Stimulated activated CD4-positive, alpha-beta T cell treated with anti-CD3 and anti-CD28 coated beads, Interleukin-2, amount 100 ng/mL, for 24 hours (primary cell): ENCODE results near the gene KNDC1.

Experiments used
- DNase-seq, 2 donors: peaks; one replicate each; pipeline ENCODE4 v3.0.0-alpha.2; 2020

Gene KNDC1

DNA sequence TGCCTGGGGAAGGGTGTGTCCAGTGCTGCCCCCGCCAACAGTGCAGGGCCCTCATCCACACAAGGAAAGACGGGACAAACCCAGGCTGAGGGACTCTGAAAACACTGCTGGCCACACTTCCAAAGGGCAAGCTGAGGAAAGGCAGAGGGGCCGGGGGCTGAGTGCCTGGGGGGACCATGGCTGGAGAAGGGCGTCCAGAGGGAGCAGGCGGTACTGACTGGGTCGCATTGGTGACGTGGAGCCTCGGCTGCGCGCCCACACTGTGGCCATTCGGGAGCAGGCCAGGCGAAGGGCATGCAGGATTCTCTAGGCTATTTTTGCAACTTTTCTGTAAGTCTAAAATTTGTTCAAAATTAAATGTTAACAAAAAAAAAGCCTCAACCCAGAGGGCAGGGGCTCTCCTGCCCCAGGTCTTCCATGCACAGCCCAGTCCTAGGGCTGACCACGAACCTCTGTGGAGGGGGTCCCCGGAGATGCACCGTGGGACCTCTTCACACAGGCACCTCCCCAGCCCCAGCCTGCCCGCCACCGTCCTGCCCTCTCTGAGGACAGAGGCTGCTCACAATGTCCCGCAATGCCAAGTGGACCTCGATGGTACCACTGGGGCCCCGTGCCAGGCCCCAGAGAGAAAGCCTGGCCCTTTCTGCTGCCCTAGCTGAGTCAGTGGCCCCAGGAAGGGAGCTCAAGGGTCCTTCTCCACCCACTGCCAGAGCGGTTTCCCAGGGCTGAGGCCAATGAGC, 106.2 kb downstream of the KNDC1 start:
- DNase-seq = no peak

- no peak for DNase-seq
Observed at GRCh38 chr10:133267293-133267692, 107.3 kb downstream of the KNDC1 start.

GRCh38 chr10:133267829-133268228, 107.8 kb downstream of the KNDC1 start:
- DNase-seq = no peak

DNA sequence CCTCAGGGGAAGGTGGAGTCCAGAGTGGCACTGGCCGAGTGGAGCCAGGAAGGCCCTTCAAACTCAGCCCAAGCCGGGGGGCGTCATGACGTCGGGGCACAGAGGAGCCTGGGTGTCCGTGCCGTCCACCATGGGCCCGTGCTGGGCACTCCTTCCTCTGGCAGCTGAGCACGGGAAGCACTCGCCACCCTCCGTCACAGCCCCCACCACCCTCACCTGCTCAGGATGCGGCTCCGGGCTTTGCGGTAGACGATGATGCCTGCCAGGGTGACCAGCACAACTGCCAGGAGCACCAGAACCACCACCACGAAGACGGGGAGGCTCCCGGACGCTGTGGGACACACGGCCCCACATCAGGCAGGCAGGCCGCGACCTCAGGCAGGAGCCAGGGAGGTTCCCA, 108.5 kb downstream of the KNDC1 start:
- DNase-seq = no peak

DNA sequence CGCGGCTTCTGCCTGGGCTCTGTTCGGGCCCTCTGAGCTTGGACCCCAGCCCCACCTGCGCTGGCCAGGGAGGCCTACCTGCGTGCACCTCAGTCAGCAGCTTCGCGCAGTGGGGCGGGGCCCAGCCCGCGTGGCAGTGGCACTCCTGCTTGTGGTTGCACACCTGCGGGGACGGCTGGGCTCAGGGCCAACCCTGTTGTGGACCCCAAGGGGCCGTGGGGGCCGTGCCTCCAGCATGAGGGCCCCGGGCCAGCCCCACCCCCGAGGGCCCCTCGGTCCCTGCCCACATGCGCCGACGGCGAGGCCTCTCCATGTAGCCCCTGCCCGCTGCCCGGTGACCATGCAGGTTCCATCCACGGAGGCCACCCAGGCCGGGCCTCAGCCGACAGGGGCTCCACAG, 109.3 kb downstream of the KNDC1 start:
- DNase-seq = no peak

DNA sequence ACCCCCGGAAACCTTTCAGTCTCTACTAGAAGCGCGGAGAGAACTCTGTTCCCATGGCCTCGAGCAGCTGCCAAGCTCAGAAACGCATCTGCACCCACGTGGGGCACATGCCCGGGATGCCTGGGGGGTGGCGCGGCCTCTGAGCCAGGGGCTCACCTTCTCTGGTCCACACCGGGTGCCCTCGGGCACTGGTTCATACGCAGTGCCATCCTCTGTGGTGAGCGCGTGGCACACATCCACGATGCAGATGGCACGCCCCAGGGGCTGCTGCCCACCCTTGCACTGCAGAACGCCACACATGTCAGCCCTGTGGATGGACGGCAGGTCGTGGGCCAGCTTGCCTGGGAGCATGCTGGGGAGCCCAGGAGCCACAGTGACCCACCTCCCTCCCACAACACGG, 110.2 kb downstream of the KNDC1 start:
- DNase-seq = no peak

- DNase-seq = no peak
Observed at GRCh38 chr10:133270773-133271297, 110.8 kb downstream of the KNDC1 start.

- no peak for DNase-seq
Observed at GRCh38 chr10:133271521-133272300, 111.7 kb downstream of the KNDC1 start.

DNA sequence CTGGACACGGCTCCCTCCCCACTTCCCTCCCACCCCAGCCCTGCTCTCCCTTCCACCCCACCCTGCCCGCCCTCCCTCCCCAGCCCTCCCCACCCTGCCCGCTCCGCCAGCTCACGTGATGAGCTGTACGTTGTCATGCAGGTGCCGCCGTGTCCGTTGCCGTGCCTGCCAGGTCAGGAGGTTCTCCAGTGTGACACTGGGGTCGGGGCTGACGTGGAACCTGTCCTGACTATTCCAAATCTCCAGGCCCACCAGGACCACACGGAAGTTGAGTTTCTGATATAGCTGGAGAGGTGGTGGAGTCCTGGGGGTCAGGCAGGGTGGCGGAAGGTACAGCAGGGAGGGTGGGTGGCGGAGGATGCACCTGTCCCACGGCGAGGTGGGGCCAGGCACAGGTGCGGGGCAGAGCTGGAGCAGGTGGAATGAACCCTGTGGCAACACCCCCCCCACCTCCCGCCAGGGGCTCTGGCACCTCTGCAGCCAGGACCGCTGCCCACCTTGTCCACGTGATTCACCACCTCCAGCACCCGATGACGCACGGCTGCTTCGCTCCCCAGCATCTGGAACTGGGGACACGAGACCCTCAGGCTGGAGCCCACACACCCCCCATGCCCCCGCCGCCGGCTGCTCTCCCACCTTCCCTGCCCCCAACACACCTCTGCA, 112.4 kb downstream of the KNDC1 start:
- no peak for DNase-seq

DNA sequence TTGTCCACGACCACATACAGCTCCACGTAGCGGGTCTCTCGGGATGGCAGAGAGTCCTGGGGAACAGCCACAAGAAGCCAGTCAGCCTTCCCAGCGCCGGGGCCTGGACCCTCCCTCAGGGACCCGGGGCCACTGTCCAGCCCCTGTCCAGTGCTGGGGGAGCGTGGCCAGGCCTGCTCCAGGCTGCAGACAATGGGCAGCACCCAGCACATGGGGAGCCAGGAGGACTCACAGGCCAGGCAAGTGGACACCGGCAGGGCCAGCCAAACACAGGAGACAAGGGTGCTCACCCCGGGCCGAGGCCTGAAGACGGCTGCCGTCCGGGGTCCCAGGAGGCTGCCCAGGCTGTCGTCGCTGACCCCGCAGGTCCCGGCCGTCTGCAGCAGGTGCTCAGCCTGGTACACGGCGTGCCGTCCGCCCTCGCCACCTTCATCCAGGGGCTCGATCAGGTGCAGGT, 113.0 kb downstream of the KNDC1 start:
- DNase-seq = no peak

GRCh38 chr10:133273534-133274143, 113.6 kb downstream of the KNDC1 start:
- DNase-seq = no peak

- DNase-seq = peak; percentile 85 to 86
Observed at GRCh38 chr10:133274751-133275683, 115.0 kb downstream of the KNDC1 start.

DNA sequence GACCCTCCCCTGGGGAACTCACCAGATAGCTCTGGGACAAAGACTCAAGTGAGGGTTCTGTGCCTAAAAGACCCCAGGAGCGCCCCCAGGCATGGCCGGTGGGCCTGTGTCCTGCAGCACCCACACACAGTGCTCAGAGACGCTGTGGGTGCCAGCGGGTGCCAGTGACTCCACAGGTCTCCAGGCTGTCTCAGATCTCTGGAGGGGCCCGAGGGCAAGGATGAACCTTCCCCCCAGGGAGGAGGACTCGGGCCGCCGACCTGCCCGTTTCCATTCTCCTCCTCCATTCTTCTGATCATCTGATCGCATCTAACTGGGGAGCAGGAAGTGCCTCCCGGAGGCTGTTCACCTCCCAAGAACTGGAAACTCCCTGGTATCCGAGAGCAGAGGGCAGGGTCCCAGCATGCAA, 115.7 kb downstream of the KNDC1 start:
- DNase-seq = peak; percentile 51 to 66
